H9 (cell line): Measurements from ENCODE around the gene ITSN1. TPM values are rescaled to one million over a fixed set of nuclear protein-coding genes. Genes with fewer than 3 reads are reported as not detected.

ENCODE experiments used
- DNase-seq: peaks from one replicate; pipeline ENCODE4 v3.0.0-alpha.2; 2017
- H2AFZ ChIP-seq: one replicate; pipeline ENCODE4 v1.6.1; 2013; ENCODE audit warnings: mild to moderate bottlenecking, low read length, control low read depth, moderate library complexity
- H2AK5ac ChIP-seq: 2 replicates; pipeline ENCODE4 v1.6.1; 2013; ENCODE audit warnings: low read length, control low read depth, mixed read lengths; ENCODE audit not compliant: insufficient read length
- H2BK120ac ChIP-seq: one replicate; pipeline ENCODE4 v1.6.1; 2013; ENCODE audit warnings: low read depth, mild to moderate bottlenecking, low read length, control low read depth, inconsistent platforms; ENCODE audit not compliant: poor library complexity, severe bottlenecking
- H2BK12ac ChIP-seq: 2 replicates; pipeline ENCODE4 v1.6.1; 2013; ENCODE audit warnings: low read length, control low read depth, mixed read lengths, low read depth; ENCODE audit not compliant: insufficient read length
- H2BK15ac ChIP-seq: 2 replicates; pipeline ENCODE4 v1.6.1; 2013; ENCODE audit warnings: low read depth, low read length, control low read depth
- H2BK20ac ChIP-seq: one replicate; pipeline ENCODE4 v1.6.1; 2013; ENCODE audit warnings: low read depth, mild to moderate bottlenecking, low read length, control low read depth, inconsistent platforms; ENCODE audit not compliant: poor library complexity, severe bottlenecking
- H2BK5ac ChIP-seq: 2 replicates; pipeline ENCODE4 v1.6.1; 2013; ENCODE audit warnings: low read length, control low read depth, mixed read lengths; ENCODE audit not compliant: insufficient read length
- H3K14ac ChIP-seq: 2 replicates; pipeline ENCODE4 v1.6.1; 2013; ENCODE audit warnings: low read length, control low read depth; ENCODE audit not compliant: insufficient read depth
- H3K18ac ChIP-seq: 2 replicates; pipeline ENCODE4 v1.6.1; 2013; ENCODE audit warnings: low read depth, mild to moderate bottlenecking, mixed read lengths, low read length, control low read depth; ENCODE audit not compliant: insufficient read length
- H3K23ac ChIP-seq: 2 replicates; pipeline ENCODE4 v1.6.1; 2013; ENCODE audit warnings: low read length, control low read depth, mixed read lengths, low read depth; ENCODE audit not compliant: insufficient read length
- H3K23me2 ChIP-seq: 2 replicates; pipeline ENCODE4 v1.6.1; 2013; ENCODE audit warnings: low read depth, mild to moderate bottlenecking, mixed read lengths, low read length, control low read depth; ENCODE audit not compliant: insufficient read length, poor library complexity, severe bottlenecking
- H3K27ac ChIP-seq: 2 replicates; pipeline ENCODE4 v1.5.1; 2013; ENCODE audit warnings: low read length, control low read depth, mixed read lengths, low read depth; ENCODE audit not compliant: insufficient read length
- H3K27me3 ChIP-seq: 2 replicates; pipeline ENCODE4 v1.6.1; 2013; ENCODE audit warnings: low read length, control low read depth, inconsistent platforms; ENCODE audit not compliant: insufficient read depth
- H3K4ac ChIP-seq: 2 replicates; pipeline ENCODE4 v1.6.1; 2013; ENCODE audit warnings: low read depth, mild to moderate bottlenecking, control low read depth, inconsistent platforms, low read length, moderate library complexity
- H3K4me1 ChIP-seq: 2 replicates; pipeline ENCODE4 v1.6.1; 2013; ENCODE audit warnings: low read length, control low read depth, inconsistent platforms; ENCODE audit not compliant: insufficient read depth
- H3K4me2 ChIP-seq: 2 replicates; pipeline ENCODE4 v1.6.1; 2013; ENCODE audit warnings: low read length, control low read depth, mixed read lengths; ENCODE audit not compliant: insufficient read length, insufficient read depth
- H3K56ac ChIP-seq: 2 replicates; pipeline ENCODE4 v1.6.1; 2013; ENCODE audit warnings: low read depth, mild to moderate bottlenecking, mixed read lengths, low read length, control low read depth; ENCODE audit not compliant: insufficient read length
- H3K79me1 ChIP-seq: 2 replicates; pipeline ENCODE4 v1.6.1; 2013; ENCODE audit warnings: low read depth, mild to moderate bottlenecking, moderate library complexity, low read length, control low read depth, inconsistent platforms; ENCODE audit not compliant: insufficient read depth, poor library complexity, severe bottlenecking
- H3K79me2 ChIP-seq: 2 replicates; pipeline ENCODE4 v1.6.1; 2013; ENCODE audit warnings: low read length, control low read depth, inconsistent platforms; ENCODE audit not compliant: insufficient read depth
- H3K9ac ChIP-seq: 2 replicates; pipeline ENCODE4 v1.6.1; 2013; ENCODE audit warnings: low read length, control low read depth, mixed read lengths; ENCODE audit not compliant: insufficient read length; ENCODE audit errors: extremely low read depth
- H3K9me3 ChIP-seq: one replicate; pipeline ENCODE4 v1.6.1; 2013; ENCODE audit warnings: low read depth, low read length, inconsistent platforms; ENCODE audit not compliant: control insufficient read depth
- H3T11ph ChIP-seq: one replicate; pipeline ENCODE4 v1.6.1; 2013; ENCODE audit warnings: mild to moderate bottlenecking, low read length, control low read depth, inconsistent platforms
- H4K20me1 ChIP-seq: one replicate; pipeline ENCODE4 v1.6.1; 2013; ENCODE audit not compliant: control insufficient read depth, insufficient read length, insufficient read depth
- H4K5ac ChIP-seq: 2 replicates; pipeline ENCODE4 v1.6.1; 2013; ENCODE audit warnings: low read depth, mild to moderate bottlenecking, mixed read lengths, low read length, control low read depth; ENCODE audit not compliant: insufficient read length
- H4K8ac ChIP-seq: replicated peaks from 2 replicates; pipeline ENCODE4 v1.6.1; 2013; ENCODE audit warnings: low read length, control low read depth, mixed read lengths, low read depth; ENCODE audit not compliant: insufficient read length
- H4K91ac ChIP-seq: 2 replicates; pipeline ENCODE4 v1.6.1; 2013; ENCODE audit warnings: low read depth, mild to moderate bottlenecking, moderate library complexity, mixed read lengths, low read length, control low read depth; ENCODE audit not compliant: insufficient read length
- H3K27ac Mint-ChIP-seq, 3 experiments: 2 replicates in 2 of 3; 3 replicates in 1 of 3; pipeline ENCODE4 v1.8.0; 2020 to 2021; ENCODE audit warnings: mixed read lengths in 3 of 3, mild to moderate bottlenecking in 1 of 3, moderate library complexity in 1 of 3
- H3K27me3 Mint-ChIP-seq: 2 replicates; pipeline ENCODE4 v1.8.0; 2021; ENCODE audit warnings: low read depth, mild to moderate bottlenecking, moderate library complexity, mixed read lengths
- H3K36me3 Mint-ChIP-seq, 3 experiments: 2 replicates in 2 of 3; 3 replicates in 1 of 3; pipeline ENCODE4 v1.8.0; 2020 to 2021; ENCODE audit warnings: low read depth in 3 of 3, mixed read lengths in 3 of 3; ENCODE audit not compliant: insufficient read depth in 1 of 3
- H3K4me1 Mint-ChIP-seq, 2 experiments: 2 replicates each; pipeline ENCODE4 v1.8.0; 2020; ENCODE audit warnings: mixed read lengths in 2 of 2
- H3K4me3 Mint-ChIP-seq, 2 experiments: 2 replicates in 1 of 2; 3 replicates in 1 of 2; pipeline ENCODE4 v1.8.0; 2020 to 2021; ENCODE audit warnings: mild to moderate bottlenecking in 2 of 2, mixed read lengths in 2 of 2, moderate library complexity in 1 of 2
- H3K9me3 Mint-ChIP-seq, 2 experiments: 2 replicates in 1 of 2; 3 replicates in 1 of 2; pipeline ENCODE4 v1.8.0; 2020; ENCODE audit warnings: mild to moderate bottlenecking in 2 of 2, mixed read lengths in 2 of 2, moderate library complexity in 1 of 2
- WGBS: extraction: QIAGEN DNeasy Blood & Tissue Kit; methylation state at CpG from one replicate; pipeline ENCODE4 v1.1.7; 2013; ENCODE audit warnings: missing lambda C conversion rate, low lambda C conversion rate, mixed read lengths; ENCODE audit not compliant: insufficient read length; ENCODE audit errors: extremely low coverage; 5-methylcytosine and 5-hydroxymethylcytosine counted together
- total RNA-seq: library from RNA; stranded (reverse); gene quantifications from 2 replicates; pipeline ENCODE4 v1.2.1, GENCODE V29; 2021
- TF ChIP-seq, protein P1 (sequence below): fragments of 200-600 bp; sonication (generic); conservative IDR thresholded peaks from 3 replicates; pipeline ENCODE4 v1.8.0; 2021; ENCODE audit warnings: antibody characterized with exemption, mild to moderate bottlenecking

The ITSN1 gene
- total RNA-seq, 1 experiment from 2014 or later: 94.2 TPM

DNA sequence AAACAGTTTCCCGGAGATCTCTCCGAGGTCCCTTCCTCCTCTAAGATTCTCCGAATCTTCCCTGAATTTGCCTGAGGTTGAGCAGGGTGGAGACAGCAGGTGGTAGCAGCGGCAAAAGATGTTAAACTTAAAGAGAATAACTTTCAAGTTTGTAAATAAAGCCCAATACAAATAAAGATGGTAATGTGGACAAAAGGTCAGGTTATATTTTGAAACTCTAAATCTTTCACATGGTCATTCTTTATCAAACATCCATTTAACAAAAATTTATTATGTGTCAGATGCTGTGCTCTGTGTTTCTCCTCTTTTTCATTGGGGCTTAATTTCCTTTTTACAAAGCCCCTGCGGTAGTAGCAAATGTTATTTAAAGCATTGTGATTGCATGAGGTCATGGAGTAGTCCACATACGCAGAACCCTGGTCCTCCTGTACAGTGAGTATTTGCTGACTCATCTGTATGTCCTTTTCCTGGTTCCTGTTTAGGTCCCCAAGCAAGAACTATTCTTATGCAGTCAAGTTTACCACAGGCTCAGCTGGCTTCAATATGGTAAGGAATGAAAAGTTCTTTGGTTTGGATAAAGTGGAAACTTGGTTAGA, 119.2 kb downstream of the ITSN1 start:
- Histone ChIP-seq H3T11ph (no peak overlapping the region), H4K8ac (no peak overlapping the region), H4K20me1 (no peaks in the 10 kb centered on the region), H2AFZ (no peak overlapping the region), H2BK5ac (no peak overlapping the region), H3K4me2 (no peak overlapping the region), H3K56ac (no peak overlapping the region), H3K14ac (no peak overlapping the region), H3K23me2 (no peaks in the 10 kb centered on the region), H2AK5ac (no peak overlapping the region), H2BK15ac (no peak overlapping the region), H2BK20ac (no peak overlapping the region), H3K18ac (no peak overlapping the region), H3K9ac (no peak overlapping the region), H3K79me2 (0 out of 2 replicates have a peak, but pooled peaks cover 2% of the 10 kb centered on the region), H4K5ac (no peak overlapping the region), H2BK120ac (no peak overlapping the region), H2BK12ac (no peak overlapping the region), H3K4me1 (peaks cover 3% of the 10 kb centered on the region; the same call in 1 of the 2 replicates), H3K27me3 (no peaks in the 10 kb centered on the region; the same call in 1 of the 2 replicates), H3K9me3 (no peaks in the 10 kb centered on the region), H4K91ac (no peak overlapping the region), H3K27ac (no peak overlapping the region), H3K79me1 (peaks cover 5% of the 10 kb centered on the region), H3K4ac (no peak overlapping the region), H3K23ac (no peak overlapping the region)
- peaks cover 16 to 19% of the 10 kb centered on the region in 2 experiments for H3K4me1 Mint-ChIP-seq
- no peaks in the 10 kb centered on the region for H3K9me3 Mint-ChIP-seq
- H3K27me3 Mint-ChIP-seq: no peaks in the 10 kb centered on the region
- TF ChIP-seq, protein P1, sequence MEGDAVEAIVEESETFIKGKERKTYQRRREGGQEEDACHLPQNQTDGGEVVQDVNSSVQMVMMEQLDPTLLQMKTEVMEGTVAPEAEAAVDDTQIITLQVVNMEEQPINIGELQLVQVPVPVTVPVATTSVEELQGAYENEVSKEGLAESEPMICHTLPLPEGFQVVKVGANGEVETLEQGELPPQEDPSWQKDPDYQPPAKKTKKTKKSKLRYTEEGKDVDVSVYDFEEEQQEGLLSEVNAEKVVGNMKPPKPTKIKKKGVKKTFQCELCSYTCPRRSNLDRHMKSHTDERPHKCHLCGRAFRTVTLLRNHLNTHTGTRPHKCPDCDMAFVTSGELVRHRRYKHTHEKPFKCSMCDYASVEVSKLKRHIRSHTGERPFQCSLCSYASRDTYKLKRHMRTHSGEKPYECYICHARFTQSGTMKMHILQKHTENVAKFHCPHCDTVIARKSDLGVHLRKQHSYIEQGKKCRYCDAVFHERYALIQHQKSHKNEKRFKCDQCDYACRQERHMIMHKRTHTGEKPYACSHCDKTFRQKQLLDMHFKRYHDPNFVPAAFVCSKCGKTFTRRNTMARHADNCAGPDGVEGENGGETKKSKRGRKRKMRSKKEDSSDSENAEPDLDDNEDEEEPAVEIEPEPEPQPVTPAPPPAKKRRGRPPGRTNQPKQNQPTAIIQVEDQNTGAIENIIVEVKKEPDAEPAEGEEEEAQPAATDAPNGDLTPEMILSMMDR: no peak
- H3K4me3 Mint-ChIP-seq: no peak overlapping the region
- H3K36me3 Mint-ChIP-seq: peaks cover 13 to 61% (median 43%) of the 10 kb centered on the region in 3 experiments
- no peak for DNase-seq
- WGBS: no CpG with 5 or more reads among the region's 6 CpGs
- peak overlapping the region; percentile 21 to 80 (median 76); a peak in 5 of 7 replicates for H3K27ac Mint-ChIP-seq
